NCI-H510A treated with DMSO at 0.1 percent for 48 hours (cell line): ENCODE measurements around the gene ATL3.
A peak's percentile ranks its signal among the peaks of the same experiment; 100 is the strongest.
"Not testable (repeated sequence)": the region's sequence is repeated elsewhere in the genome, so short reads cannot be mapped to it uniquely, and the experiment has no call there.

Experiments used
- DNase-seq: peaks from one replicate; lab custom pipeline; 2025; lab: John Stamatoyannopoulos, UW

The ATL3 gene

DNA sequence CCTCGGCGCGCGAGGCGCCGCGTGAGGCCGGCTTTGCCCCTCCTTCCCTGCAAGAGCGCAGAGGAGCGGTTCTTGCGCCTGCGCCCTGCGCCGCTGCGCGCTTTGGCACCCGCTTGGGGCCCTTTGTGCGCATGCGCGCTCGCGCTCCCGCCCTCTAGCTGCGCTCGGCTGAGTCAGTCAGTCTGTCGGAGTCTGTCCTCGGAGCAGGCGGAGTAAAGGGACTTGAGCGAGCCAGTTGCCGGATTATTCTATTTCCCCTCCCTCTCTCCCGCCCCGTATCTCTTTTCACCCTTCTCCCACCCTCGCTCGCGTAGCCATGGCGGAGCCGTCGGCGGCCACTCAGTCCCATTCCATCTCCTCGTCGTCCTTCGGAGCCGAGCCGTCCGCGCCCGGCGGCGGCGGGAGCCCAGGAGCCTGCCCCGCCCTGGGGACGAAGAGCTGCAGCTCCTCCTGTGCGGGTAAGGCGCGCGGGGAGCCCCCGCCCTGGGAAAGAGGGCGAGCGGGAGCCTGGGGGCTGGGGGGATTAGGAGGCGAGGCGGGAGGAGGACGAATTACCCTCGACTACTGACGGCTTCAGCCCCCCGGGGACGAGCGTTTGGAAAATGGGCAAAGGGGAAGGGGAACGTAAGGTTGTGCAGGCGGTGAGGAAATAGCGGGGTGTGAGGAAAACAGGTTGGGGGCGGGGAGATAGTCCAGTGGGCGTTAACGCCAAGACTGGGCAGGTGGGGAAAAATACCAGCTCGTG lies 10.3 kb upstream of the ATL3 start, which contains the start of gene RTN3:
Gene RTN3 (plus strand): TSS at position 180 of the 745 bp plus-strand sequence. CDS start 137 bp downstream, at position 317.
- DNase-seq: peak; percentile 97

DNA sequence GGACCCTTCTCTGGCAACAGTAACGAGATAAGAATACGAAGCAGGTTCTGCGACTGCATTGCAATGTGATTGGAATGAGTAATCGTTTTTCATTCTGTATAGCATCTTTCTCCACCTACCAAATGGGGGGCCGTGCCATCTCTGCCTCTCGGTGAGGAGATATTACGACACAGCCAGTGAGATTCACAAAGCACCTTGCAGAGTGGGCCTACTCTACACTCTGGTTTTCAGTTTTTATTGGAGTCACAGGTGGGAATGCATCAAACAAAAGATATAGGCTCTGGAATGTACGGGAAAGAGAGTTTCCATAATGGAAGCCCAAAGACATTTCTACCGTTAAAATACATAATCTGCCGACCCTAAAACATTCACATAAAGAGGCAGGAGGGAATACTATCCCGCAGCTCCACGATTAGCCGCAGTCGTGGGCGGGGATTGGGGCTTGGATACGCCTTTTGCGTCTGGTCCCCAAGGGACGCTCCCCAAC lies 9.7 kb upstream of the ATL3 start:
- DNase-seq: peak; percentile 91

DNA sequence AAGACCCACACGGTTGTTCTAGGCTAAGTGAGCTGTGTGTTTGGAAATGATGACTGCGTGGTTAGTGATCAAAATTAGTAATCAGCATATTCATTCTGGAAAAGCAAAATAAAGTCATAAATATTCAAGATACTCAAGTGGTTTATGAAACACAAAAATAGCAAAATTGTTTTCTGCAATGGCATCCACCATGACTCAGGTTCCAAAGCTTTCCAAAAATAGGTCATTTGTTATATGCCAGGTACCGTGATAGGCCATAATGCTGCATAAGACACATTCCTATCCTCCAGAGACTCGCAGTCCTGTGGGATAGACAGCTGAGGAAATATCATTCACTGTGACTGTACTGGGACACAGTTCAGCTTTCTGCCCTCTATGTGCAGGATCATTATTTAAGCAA lies 2.4 kb upstream of the ATL3 start:
- no peak for DNase-seq

DNA sequence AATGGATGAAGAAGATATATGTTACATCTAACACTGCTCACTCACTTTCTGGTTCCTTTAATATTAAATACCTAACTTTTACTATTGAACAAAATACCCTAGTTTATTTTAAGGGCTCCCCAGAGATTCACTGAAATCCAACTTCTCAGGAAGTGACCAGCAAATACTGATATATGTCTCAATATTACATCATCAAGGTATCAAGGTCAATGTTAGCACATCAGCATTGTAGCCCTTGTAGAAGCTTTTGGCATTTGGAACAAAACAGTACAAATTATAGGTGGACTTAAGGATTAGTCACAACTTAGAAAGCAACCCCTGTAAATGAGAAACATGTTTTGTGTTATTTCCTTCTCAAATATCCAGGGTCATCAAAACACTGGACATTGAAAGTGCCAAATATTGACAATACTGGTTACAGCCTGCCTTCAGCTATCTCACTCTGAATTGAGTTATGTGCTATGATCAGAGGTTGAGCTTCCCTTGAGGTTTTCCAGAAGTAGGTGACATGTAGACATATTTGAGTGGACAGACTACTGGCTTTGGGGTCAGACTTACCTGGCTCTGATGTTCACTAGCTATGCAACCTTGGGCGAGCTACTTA lies 1.9 kb upstream of the ATL3 start:
- no peak for DNase-seq

DNA sequence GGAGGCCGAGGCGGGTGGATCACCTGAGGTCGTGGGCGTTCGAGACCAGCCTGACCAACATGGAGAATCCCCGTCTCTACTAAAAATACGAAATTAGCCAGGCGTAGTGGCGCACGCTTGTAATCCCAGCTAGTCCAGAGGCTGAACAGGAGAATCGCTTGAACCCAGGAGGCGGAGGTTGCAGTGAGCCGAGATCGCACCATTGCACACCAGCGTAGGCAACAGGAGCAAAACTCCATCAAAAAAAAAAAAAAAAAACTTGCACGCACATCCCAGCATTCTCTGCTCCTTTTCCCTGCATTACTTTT lies 934 bp upstream of the ATL3 start:
- no peak for DNase-seq

DNA sequence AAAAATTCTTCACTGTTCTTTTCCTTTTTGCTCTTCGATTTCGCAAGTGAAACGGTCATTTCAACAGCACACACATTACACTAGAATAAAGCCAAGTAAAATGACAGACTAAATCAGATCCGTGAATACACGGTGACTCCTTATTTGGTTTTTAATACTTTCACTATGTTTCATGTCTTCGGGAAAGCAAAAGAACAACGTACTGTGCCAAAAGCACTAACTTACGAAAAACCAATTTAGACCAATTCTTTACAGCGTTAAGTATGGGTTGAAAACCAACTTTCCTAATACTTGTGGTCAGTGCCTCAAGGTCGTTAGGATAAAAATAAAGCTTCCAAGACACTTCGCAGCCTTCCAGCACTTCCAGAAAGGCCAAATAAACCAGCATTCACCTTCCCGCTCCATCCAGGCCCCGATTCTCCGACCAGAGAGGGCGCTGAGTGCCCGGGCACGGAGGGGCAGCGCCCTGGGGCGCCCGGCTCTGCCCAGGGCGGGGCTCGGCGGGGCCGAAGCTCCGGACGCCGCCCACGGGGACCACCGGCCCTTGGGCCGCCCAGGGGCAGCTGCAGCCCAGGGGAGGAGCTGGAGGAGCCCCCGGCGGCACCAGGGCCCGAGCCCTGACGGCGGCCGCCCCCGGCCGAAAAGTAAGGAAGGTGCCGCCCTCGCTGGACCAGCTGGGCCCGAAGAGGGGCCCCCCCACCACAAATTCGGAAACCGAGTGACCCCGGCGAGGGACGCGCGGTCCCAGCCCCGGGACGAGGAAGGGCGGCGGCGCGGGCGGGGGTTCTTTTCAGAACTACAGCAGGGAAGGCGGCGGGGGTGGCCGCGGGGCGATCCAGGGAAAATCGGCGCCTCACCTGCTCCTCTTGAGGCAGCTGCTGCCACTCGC lies 499 bp downstream of the ATL3 start:
- DNase-seq: peak; percentile 47

DNA sequence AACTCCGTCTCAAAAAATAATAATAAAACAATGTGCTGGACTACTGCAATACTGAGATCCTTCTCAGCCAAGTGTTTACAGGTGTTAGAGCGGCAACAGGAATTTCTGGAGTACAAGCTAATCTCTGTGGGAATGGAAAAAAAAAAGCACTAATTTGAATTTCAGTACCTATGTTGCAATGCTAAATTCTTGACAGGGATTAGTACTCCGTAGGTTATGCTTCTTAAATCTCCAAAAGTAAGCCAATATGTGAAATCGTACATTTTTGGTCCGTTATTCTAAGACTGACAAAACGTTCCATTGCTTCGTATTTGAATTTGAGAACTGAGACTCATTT lies 1.1 kb downstream of the ATL3 start:
- no peak for DNase-seq

DNA sequence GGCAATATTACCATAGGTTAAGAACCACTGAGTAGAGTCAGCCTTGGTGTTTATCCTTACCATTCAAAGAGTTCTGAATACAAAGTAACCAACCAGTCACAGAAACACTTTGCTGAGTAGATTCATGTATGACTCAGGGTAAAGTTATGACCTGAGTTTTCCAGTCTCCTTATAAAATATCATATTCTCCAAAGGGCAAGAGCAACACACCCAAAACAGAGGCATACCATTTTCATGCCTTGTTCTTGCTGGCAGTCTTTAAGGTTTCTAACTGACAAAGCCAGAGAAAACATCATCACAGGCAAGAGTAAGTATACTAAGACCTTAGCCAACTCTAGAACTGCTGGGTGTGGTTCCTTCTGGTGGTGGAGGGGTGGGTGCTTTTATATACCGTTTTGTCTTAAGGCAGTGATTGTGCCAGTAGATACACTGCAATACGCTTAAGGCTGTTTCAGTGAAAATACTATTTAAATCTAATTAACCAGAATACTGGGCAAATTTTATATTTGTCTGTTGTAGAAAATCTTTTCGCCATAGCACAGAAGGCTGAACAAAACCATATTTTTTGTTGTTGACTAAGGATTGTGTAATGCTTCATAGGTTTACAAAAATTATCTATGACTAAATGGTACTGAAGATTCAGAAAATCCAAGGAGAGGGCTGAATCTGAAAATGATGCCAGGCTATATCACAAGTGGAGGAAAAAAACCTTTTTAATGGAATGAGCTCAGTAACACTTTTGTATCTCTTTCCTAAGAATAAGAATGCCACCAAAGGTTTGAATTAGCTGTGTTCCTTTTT lies 3.0 kb downstream of the ATL3 start:
- DNase-seq: no peak

DNA sequence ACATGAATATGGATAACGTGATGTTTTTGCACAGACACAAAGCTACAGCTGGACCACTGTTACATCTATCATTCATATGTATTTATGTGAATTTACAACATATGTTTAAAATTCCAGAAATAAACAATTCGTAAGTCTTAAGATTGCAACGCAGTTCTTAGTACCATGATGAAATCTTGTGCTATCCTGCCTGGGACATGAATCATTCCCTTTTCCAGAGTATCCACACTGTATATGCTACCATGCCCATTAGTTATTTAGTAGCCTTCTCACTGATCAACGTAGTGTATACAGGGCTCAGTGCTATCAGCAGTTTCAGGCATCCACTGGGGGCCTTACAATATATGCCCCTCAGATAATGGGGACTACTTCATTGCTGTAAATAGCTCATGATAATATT lies 4.3 kb downstream of the ATL3 start:
- DNase-seq: no peak

DNA sequence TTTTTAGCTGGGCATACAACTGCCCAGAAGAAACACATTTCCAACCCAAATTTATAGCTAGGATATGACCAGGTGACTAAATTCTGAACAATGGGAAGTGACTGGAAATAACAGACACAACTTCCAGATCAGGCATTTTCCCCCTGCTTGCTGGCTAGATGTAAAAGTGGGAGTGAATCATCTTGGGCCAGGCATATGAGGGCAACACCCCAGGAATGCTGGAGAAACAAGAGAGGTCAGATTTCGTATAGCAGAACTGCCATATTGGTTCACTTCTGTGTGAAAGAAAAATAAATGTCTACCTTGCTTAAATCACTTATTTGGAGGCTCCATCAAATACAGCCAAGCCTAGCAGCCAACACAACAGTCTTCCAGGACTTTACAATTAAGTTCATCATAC lies 7.4 kb downstream of the ATL3 start:
- DNase-seq: no peak

DNA sequence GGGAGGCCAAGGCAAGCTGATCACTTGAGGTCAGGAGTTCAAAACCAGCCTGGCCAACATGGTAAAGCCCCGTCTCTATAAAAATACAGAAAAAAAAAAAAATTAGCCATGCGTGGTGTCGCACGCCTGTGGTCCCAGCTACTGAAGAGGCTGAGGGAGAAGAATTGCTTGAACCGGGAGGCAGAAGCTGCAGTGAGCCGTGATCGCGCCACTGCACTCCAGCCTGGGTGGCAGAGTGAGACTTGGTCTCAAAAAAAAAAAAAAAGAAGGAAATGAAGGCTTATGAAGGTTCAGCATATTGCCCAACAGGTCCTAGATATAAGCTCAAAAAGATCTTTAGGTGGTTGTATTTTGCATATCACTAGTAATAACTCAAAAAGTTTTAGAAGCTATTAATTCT lies 10.2 kb downstream of the ATL3 start:
- DNase-seq: no peak

DNA sequence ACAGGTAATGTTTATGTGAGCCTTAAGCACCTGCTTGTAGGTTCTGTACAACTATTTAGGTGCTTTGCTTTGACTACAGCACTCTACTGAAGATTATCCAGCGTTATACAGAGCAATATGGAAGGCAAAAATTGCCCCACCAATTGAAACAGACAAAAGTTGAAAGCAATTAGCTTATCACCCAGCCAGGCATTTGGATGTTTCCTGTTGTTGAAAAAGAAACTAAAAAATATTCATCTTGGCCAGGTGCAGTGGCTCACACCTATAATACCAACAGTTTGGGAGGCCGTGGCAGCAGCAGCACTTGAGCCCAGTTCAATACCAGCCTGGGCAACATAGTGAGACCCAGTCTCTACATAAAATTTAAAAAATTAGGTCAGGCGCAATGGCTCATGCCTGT lies 18.5 kb downstream of the ATL3 start:
- no peak for DNase-seq

DNA sequence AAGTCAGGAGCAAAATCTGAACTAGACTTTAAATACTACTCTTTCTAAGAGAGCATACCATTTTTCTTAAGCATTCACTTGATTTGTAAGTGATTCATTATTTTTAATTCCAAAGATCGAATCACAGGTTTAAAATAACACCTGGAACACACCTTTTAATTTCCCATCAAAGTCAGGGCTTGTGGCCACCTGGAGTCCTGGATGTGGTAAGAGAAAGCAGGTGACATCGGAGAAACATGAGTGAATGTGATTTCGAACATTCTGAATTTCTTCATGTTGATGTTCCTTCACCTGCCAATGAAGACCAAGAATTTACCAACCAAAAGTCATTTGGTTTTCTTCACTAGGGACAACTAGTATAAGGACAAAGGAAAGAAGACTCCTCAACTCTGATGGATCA lies 28.0 kb downstream of the ATL3 start:
- DNase-seq: no peak

DNA sequence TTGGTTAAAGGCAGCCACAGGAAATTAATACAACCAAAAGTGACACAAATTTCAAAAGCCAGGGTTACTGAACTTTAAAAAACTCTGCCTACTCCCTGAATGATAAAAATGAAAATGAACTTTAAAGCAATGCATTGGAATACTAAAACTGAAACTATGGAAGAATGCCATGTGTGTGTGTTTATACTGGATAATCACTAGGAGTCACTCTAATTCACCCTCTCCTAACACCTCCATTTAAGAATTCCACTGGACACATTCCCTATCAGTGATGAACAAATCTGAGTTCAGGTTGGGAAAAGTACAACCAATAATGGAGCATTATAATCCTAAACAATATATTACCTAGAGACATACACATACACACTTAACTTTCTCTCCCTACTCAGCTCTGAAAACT lies 29.4 kb downstream of the ATL3 start:
- DNase-seq: no peak

DNA sequence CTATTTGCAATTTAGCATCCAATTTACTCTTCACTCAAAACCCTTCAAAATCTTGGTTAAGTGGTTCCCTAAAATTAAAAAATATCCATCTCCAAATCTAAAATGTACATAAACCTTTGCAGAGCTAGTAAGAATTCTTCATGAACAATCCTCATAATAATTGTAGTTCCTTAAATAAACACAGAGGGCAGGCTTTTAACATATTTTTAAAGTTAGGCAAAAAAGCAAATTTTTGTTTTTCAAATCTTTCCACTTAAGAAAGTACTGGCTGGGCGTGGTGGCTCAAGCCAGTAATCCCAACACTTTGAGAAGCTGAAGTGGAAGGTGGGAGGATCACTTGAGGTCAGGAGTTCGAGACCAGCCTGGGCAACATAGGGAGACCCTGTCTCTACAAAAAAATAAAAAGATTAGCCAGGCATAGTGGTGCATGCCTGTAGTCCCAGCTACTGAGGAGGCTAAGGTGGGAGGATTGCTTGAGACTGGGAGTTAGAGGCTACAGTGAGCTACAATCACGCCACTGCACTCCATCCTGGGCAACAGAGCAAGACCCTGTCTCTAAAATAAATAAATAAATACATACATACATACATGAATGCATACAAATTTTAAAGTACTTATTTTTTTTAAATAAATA lies 31.9 kb downstream of the ATL3 start:
- DNase-seq: no peak

DNA sequence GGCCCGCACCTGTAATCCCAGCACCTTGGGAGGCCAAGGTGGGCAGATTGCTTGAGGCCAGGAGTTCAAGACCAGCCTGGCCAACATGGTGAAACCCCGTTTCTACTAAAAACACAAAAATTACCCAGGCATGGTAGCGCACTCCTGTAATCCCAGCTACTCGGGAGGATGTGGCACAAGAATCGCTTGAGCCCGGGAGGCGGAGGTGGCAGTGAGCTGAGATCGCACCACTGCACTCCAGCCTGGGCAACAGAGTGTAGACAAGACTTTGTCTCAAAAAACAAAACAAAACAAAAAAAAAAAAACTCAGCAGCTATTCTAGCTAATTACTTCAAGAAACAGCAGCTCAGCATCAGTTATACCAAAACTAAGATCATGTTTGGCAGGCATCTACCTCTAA lies 32.7 kb downstream of the ATL3 start:
- not testable (repeated sequence) for DNase-seq

DNA sequence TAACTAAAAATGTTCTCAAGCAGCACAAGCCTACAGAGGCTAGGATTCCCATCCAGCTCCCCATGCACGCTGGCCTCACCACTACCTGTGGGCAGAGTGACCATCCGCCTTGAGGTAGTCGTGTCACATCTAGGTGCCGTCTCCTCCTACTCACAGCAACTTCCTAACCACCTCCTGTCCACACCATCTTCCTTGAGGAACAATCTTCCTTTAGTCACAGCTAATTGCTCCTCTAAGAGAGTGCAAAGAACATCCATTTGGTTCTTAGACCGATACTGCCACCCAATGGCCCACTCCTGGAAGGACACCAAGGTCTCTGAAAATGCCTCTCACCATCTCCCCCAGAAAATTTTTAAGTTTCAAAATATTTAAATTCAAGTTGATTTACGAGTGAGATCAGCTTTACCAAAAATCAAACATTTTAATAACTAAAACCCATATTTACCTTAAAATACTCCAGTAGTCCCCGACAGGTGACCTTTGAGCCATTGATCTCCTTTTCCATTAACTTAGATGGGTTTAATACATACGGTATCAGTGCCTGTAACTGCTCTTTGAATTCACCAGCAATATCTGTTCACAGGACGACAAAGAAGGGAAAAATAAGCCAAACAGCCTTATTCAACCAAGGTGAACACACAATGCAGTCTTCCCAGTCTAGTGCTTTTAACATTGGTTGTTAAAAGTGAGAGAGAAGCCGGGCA lies 35.3 kb downstream of the ATL3 start:
- peak; percentile 15 for DNase-seq

DNA sequence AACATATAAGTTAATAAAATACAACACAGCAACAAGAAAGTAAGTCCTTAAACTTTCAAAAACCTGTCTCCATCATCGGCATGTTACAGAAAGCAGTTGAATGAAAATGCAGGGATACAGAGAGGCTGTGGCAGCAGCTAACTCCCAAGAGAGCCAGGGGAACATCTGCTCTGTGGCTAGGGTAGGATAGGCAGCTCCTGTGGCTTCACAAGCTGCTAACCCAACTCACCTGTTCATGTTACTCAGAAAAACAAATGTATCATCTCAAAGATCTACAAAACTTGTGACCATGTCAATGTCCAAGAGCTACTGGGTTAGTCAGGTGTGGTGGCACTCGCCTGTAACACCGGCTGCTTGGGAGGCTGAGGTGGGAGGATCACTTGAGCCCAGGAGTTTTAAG lies 41.8 kb downstream of the ATL3 start:
- no peak for DNase-seq

DNA sequence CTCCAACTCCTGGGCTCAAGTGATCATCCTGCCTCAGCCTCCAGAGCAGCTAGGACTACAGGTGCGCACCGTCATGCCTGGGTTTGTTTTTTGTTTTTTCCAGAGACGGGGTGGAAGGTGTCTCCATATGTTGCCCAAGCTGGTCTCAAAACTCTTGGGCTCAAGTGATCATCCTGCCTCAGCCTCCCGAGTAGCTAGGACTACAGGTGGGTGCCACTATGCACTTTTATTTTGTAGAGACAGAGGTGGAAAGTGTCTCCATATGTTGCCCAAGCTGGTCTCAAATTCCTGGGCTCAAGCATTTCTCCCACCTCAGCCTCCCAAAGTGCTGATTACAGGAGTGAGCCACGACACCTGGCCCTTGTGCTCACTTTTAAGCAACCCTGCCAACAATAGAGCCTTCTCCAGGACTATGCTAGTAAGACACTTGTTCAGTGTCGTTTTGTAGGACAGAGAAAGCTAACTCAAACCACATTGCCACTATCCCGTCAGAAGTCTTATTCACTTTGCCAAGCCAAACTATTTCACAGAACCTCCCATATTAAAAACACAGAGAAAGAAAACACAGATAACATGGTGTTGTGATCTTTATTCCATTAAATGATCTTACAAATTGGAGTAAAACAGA lies 47.5 kb downstream of the ATL3 start:
- no peak for DNase-seq

DNA sequence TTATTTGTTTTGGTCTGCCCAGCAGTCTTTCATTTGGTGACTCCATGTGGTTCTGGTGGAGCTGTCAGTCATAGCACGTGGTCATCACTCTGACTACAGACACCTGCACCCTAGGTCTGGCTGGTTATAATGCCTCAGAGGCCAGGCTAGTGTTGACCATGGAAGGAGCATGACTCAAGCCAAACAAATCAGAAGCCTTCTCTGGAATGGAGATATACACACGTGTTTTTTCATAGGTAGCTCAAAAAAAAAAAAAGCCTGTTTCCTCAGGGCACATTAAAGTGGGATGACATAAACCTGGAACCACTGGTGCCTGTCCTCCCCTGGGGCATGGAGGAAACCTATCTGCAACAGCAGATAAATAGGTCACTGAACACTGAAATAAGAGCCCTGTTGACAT lies 48.9 kb downstream of the ATL3 start:
- DNase-seq: no peak

DNA sequence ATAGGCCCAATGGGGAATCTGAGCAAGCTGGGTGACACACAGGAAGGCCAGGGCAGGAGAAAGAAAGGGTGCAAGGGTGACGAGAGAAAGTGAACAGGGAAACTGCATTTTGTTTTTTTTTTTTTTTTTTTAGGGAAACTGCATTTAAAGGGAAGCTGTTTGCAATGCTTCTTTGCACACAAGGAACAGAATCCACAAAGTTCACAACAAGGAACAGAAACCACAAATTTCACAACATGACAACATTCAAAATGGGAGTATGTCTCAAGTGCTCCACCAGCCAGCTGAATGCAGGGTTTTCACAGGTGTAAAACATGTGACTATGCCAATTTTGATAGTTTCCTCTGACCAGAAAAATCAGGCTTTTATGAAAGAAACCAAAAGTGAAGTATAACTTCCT lies 50.1 kb downstream of the ATL3 start:
- no peak for DNase-seq
